ENCODE data around the gene RAD23A.
"Not testable (repeated sequence)": the region's sequence is repeated elsewhere in the genome, so short reads cannot be mapped to it uniquely, and the experiment has no call there.

The RAD23A gene

GRCh38 chr19:12937927-12938778 lies 7.5 kb upstream of the RAD23A start, which contains the start of gene CALR:
Gene CALR (plus strand): TSS chr19:12938609. CDS start chr19:12938680, 71 bp downstream.
- peak; percentile 100 for DNase-seq (ENCODE audit: low spot score)

DNA sequence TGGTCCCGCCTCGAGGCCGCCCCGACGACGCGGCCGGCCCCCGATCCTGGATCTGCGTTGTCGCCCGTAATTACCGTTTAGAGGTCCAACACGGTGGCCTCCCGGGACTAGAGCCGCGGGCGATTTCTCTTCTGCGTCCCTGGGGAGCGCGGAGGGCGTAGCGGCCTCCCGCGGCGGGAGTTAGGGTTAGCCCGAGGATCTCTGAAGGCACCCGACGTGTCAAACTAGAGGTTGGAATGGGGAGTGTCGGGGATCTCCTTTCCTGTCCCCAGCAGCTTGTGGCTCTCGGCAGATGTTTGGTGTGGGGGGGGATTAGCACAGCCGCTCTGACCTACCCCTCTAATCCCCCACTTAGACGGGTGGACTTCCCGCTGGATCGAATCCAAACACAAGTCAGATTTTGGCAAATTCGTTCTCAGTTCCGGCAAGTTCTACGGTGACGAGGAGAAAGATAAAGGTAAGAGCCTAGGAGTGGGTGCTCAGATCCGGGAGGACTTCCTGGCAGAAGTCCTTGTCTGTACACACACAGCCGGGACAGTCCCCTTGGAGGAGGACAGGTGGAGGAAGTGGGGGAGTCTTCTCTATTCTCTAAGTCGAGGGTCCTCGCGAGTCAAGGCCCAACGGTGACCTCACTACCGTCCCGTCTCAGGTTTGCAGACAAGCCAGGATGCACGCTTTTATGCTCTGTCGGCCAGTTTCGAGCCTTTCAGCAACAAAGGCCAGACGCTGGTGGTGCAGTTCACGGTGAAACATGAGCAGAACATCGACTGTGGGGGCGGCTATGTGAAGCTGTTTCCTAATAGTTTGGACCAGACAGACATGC lies 6.7 kb upstream of the RAD23A start:
- no peak for DNase-seq (ENCODE audit: low spot score)

DNA sequence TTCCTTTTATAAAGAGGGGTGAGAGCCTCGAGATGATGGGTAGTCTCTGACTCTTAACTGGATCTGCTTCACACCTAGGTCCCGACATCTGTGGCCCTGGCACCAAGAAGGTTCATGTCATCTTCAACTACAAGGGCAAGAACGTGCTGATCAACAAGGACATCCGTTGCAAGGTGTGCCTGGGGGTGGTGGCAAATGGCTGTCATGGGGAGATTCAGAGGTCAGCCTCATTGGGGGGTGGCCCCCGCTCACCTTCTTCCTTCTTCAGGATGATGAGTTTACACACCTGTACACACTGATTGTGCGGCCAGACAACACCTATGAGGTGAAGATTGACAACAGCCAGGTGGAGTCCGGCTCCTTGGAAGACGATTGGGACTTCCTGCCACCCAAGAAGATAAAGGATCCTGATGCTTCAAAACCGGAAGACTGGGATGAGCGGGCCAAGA lies 5.7 kb upstream of the RAD23A start:
- DNase-seq (ENCODE audit: low spot score): no peak

DNA sequence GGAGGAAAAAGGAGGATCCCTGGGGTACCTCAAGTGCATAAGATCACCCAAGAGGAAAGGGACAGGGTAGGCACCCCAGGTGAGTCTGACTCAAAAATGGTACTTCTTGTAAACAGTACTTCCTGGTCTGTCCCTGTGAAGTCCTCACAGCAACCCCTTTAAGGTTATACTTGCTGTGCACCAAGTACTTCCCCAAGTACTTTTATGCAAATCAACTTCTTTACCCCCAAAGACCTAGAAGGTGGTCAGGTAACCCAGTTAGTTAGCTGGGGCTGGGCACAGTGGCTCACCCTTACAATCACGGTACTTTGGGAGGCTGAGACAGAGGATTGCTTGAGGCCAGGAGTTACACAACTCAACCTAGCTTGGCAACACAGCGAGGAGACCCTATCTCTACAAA lies 4.8 kb upstream of the RAD23A start:
- no peak for DNase-seq (ENCODE audit: low spot score)

DNA sequence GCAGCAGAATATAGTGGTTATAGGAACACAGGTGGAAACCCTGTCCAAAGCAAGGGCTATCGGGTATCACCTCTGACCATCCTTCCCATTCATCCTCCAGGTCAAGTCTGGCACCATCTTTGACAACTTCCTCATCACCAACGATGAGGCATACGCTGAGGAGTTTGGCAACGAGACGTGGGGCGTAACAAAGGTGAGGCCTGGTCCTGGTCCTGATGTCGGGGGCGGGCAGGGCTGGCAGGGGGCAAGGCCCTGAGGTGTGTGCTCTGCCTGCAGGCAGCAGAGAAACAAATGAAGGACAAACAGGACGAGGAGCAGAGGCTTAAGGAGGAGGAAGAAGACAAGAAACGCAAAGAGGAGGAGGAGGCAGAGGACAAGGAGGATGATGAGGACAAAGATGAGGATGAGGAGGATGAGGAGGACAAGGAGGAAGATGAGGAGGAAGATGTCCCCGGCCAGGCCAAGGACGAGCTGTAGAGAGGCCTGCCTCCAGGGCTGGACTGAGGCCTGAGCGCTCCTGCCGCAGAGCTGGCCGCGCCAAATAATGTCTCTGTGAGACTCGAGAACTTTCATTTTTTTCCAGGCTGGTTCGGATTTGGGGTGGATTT lies 2.1 kb upstream of the RAD23A start:
- no peak for DNase-seq (ENCODE audit: low spot score)

DNA sequence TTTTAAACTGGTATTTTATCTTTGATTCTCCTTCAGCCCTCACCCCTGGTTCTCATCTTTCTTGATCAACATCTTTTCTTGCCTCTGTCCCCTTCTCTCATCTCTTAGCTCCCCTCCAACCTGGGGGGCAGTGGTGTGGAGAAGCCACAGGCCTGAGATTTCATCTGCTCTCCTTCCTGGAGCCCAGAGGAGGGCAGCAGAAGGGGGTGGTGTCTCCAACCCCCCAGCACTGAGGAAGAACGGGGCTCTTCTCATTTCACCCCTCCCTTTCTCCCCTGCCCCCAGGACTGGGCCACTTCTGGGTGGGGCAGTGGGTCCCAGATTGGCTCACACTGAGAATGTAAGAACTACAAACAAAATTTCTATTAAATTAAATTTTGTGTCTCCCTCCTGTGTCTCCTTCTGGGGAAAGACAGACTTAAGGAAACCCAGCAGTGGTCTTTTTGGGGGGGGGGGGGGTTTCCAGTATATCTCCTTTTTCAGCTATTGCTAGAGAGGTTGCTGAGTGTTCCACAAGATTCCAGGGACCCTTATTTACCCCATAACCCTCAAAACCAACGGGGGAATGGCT lies 1.5 kb upstream of the RAD23A start:
- DNase-seq (ENCODE audit: low spot score): no peak

DNA sequence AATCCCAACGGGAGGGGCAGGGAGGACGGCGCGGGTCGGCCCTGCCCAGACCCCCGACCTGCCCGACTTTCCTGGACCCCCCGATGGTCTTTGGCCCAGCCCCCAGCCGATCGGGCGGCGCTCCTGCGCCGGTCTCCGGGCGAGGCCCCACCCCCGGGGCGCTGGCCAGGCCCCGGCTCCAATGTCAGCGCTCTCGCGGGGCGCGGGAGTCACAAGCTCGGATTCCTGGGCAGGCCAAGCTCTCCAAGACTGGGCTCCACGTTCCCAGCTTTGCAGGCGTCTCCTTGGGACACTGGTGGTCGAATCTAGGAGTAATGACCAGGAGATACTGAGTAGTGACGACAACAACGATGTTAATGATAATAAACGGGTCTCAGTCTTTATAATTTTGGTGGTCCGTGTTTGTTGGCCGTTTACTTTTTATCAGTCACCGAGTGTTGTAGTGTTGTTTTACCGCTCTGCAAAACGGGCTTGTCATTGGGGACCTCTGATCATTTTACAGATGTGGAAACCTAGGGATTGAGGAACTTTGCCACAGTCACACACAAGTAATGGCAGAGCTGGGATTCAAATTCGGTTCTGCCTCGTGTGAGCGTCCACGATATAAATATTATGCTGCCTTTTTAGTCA lies 545 bp downstream of the RAD23A start:
- no peak for DNase-seq (ENCODE audit: low spot score)

DNA sequence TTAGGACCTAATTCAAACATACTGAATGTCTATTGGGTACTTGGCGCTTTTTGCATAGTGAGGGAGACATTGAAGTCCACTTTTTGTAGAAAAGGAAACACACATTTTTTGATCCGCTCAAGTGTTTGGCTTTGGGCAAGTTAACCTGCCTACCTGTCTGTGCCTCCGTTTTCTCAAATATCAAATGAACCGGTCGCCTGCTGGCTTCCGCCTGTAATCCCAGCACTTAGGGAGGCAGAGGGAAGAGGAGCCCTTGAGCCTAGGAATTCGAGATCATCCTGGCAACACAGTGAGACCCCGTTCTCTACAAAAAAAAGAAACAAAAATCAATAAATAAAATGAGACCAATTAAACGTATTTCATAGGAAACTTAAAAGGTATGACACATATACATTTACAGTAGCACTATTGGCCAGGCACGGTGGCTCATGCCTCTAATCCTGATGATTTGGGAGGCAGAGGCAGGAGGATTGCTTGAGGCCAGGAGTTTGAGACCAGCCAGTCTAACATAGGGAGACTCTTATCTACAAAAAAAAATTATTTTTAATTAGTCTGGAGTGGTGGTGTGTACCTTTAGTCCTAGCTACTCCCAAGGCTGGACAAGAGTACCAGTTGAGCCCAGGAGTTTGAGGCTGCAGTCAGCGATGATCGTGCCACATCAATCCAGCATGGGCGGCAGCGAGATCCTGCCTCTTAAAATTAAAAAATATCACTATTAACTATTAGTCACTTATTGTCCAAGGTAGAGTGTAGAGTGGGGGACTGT lies 1.3 kb downstream of the RAD23A start:
- DNase-seq (ENCODE audit: low spot score): no peak

DNA sequence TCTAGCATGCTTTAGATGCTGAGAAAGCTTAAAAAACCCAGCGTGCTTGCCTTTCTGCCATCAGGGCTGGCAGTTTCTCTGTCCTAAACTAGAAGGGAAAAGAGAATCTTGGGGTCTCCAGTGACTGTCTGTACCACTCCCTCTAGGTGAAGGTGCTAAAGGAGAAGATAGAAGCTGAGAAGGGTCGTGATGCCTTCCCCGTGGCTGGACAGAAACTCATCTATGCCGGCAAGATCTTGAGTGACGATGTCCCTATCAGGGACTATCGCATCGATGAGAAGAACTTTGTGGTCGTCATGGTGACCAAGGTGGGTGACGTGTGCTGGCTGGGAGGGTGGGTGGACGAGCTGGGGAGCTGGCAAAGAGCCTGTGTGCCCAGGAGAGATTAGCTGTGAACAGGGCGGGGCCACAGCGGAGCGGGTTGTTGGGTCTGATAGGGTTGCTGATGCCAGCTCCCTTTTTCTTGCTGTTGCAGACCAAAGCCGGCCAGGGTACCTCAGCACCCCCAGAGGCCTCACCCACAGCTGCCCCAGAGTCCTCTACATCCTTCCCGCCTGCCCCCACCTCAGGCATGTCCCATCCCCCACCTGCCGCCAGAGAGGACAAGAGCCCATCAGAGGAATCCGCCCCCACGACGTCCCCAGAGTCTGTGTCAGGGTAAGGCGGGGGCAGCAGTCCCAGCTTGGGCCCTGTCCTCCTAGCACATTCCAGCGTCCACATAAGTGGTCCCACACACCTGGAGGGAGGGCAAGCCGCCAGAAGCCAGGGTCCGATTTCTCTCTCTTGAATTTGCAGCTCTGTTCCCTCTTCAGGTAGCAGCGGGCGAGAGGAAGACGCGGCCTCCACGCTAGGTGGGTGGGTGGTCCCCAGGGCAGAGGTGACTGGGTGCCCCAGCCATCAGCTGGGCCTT lies 2.3 kb downstream of the RAD23A start:
- no peak for DNase-seq (ENCODE audit: low spot score)

- DNase-seq (ENCODE audit: low spot score): no peak
Observed at GRCh38 chr19:12948612-12949362, 3.1 kb downstream of the RAD23A start.

- DNase-seq (ENCODE audit: low spot score): no peak
Observed at GRCh38 chr19:12949363-12950283, 4.0 kb downstream of the RAD23A start.

- not testable (repeated sequence) for DNase-seq (ENCODE audit: low spot score)
Observed at GRCh38 chr19:12952050-12952449, 6.4 kb downstream of the RAD23A start.

GRCh38 chr19:12952488-12953137 lies 7.0 kb downstream of the RAD23A start:
- no peak for DNase-seq (ENCODE audit: low spot score)

GRCh38 chr19:12953138-12953798 lies 7.6 kb downstream of the RAD23A start:
- DNase-seq (ENCODE audit: low spot score): peak; percentile 81

GRCh38 chr19:12953799-12954611 lies 8.3 kb downstream of the RAD23A start:
- no peak for DNase-seq (ENCODE audit: low spot score)

- no peak for DNase-seq (ENCODE audit: low spot score)
Observed at GRCh38 chr19:12954612-12954962, 8.9 kb downstream of the RAD23A start.

All from globus pallidus (tissue), 1 donor.